Measurements from ENCODE around the gene KRT74.
"Not testable (repeated sequence)": the region's sequence is repeated elsewhere in the genome, so short reads cannot be mapped to it uniquely, and the experiment has no call there.

Gene KRT74

DNA sequence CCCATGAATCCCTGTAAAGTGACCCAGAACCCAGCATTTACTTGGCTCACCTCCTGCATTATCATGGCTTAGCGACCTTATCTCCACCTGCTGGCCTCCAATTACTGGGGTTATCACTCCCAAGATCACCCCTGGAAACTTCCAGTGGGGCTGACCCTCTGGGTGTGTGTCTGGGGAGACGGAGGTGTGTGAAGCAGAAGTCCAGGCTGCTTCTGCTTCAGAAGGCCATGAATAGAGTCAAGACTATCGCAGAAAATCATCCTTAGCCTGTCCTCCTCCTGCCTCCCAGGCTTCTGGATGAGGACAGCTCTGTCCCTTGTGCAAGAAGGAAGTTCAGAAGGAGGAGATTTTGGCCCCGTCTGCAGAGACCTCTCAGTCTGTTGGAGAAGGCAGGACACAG is 28.0 kb upstream of the KRT74 start:
- DNase-seq, result no peak

- no peak for DNase-seq
Observed at GRCh38 chr12:52600941-52601481, 27.4 kb upstream of the KRT74 start, which contains the start of gene KRT72. TSS of gene KRT72 (minus strand) at chr12:52601463. CDS start at chr12:52601452, 11 bp downstream.

GRCh38 chr12:52600475-52600874 is 26.8 kb upstream of the KRT74 start:
- DNase-seq, result no peak

- DNase-seq, result no peak
Observed at GRCh38 chr12:52600071-52600470, 26.4 kb upstream of the KRT74 start.

DNA sequence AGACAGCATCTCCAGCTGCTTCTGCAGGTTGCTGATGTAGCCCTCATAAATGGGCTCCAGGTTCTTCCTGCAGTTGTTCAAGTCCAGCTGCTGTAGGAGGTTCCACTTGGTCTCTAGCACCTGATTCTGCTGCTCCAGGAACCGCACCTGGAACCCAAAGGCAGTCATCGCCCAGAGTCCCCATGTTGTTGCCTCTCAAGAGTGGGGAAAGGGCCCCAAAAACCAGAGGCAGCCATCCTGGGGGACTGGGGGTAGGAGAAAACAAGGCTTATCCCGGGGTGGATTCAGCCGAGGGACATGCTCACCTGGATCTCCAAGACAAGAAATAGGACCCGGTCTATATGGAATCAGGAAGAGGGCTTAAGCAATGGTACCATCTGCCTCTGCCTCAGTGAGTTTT is 25.3 kb upstream of the KRT74 start:
- no peak for DNase-seq

GRCh38 chr12:52594237-52594636 is 20.6 kb upstream of the KRT74 start:
- not testable (repeated sequence) for DNase-seq

DNA sequence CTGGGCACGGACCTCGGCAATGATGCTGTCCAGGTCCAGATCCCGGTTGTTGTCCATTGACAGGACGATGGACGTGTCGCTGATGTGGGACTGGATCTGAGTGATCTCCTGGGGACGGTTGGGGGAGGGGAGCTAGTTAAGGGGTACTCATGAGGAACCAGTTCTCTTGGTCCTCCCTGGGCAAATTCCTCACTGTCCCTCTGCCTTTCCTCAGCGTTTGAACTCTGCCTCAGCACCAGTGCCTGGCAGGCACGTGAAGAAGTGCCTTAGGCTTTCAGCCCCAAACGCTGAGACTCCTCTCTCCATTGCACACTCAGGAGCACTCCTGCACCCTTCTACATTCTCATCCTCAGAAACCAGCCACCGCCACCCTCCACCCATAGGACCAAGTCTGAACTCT is 17.9 kb upstream of the KRT74 start:
- no peak for DNase-seq

GRCh38 chr12:52590021-52590420 is 16.4 kb upstream of the KRT74 start:
- no peak for DNase-seq

DNA sequence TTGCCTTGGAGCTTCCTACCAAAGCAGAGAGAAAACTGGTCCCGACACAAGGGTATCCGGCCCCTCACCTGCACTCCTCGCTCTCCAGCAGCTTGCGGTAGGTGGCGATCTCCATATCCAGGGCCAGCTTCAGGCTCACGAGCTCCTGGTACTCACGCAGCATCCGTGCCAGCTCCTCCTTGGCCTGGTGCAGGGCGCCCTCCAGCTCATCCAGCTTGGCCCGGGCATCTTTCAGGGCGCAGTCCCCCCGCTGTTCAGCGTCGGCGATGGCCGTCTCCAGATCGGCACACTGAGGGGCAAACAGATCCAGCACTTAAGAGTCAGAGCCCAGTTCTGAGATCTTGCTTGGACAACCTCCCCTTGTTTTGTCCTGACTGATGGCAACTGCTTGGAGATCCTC is 13.9 kb upstream of the KRT74 start:
- no peak for DNase-seq

- peak; percentile 67 for DNase-seq
Observed at GRCh38 chr12:52585946-52586345, 12.3 kb upstream of the KRT74 start.

DNA sequence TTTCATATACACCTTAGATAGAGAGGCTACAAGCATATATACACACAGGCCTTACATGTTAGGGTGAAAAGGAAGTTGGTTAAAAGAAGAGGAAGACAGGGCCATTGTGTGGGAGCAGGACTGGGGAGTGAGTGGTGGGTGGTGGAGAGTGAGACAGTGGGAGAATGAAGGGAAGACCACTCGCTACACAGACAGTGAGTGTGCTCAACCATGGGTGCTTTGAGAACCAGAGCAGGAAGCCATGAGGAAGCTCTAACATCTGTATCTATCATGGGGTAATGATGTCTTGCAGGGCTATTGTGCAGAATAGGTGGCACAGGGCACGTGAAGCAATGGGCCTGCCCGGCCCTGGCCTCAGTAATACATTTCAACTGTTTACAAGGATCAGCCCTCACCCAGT is 11.4 kb upstream of the KRT74 start:
- no peak for DNase-seq

GRCh38 chr12:52584156-52584682 is 10.6 kb upstream of the KRT74 start:
- no peak for DNase-seq

DNA sequence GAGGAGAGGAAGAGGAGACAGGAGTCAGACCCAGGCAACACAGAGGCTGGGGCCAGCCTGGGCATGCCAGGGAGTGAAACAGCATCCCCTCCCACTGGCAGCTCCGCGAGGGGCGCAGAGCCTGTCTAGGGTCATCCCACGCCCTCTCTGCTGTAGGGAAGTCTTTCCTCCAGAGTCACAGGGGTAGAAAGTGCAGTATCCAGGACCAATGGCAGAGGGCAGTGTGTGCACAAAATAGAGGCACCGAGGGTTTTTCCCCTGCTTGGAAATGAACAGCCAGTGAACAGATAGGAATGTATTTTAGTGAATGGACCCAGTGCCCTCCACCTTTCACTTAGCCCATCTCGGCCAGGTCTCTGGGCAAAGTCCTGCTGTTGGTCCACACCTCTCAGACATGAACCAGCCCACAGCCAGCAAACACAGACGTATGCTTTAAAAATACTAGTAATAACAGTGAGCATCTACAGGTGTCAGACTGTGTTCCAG is 9.4 kb upstream of the KRT74 start:
- peak; percentile 72 for DNase-seq

DNA sequence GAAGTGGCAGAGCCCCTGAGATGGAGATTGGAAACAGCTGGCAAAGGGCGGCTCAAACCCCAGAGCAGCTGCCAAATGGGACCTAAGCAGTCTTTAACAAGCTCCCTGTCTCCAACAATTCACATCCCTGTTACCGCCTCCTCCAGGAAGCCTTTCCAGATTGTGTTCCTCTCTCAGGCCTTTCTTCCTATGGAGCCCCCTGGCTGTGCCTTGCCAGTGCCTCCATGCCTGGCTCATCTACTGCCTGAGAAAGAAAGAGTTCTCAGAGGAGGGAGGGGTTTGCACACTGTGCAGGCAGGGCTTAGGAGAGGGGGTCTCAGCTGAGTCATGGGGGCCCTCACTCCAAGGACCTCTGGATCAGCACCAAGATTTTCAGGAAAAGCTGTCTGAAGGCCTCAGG is 8.8 kb upstream of the KRT74 start:
- no peak for DNase-seq

GRCh38 chr12:52581481-52581880 is 7.8 kb upstream of the KRT74 start:
- no peak for DNase-seq

GRCh38 chr12:52581066-52581465 is 7.4 kb upstream of the KRT74 start:
- DNase-seq, result no peak

GRCh38 chr12:52580496-52580895 is 6.9 kb upstream of the KRT74 start:
- no peak for DNase-seq

GRCh38 chr12:52579468-52580465 is 6.1 kb upstream of the KRT74 start:
- DNase-seq, result no peak

DNA sequence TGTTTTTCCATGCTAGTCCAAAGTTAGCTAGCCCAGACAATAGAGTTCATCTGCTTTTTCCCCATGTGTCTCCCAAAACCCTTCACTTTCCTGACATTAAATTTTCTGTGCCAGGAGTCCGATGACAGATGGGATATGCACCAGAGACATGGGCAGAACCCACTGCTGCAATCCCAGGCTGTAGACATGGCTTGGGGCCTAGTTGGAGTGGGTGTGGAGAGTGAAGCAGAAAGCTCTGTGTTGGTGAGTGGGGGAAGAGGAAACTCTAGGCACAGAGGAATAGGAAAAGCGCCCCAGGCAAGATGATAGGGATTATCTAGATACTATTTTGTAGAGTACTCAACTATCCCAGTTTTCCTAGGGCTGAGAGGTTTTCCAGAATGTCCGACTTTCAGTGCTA is 4.8 kb upstream of the KRT74 start:
- DNase-seq, result no peak

- DNase-seq, result no peak
Observed at GRCh38 chr12:52577316-52577715, 3.7 kb upstream of the KRT74 start.

- no peak for DNase-seq
Observed at GRCh38 chr12:52575948-52576347, 2.3 kb upstream of the KRT74 start.

- no peak for DNase-seq
Observed at GRCh38 chr12:52575256-52575655, 1.6 kb upstream of the KRT74 start.

DNA sequence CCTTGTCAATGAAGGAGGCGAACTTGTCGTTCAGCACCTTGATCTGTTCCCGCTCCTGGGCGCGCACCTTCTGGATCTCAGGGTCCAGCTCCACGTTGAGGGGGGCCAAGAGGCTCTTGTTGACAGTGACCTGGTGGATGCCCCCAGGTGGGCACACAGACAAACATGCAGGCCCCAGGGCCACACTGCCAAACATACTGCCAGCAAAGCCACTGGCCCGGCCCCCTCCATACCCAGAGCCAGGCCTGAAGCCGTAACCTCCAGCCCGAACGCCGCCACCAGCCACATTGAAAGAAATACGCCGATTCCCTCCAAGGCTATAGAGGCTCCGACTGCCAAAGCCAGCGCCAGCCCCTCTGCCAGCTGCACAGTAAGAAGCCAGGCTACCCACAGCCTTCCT is 337 bp downstream of the KRT74 start:
- DNase-seq, result no peak

DNA sequence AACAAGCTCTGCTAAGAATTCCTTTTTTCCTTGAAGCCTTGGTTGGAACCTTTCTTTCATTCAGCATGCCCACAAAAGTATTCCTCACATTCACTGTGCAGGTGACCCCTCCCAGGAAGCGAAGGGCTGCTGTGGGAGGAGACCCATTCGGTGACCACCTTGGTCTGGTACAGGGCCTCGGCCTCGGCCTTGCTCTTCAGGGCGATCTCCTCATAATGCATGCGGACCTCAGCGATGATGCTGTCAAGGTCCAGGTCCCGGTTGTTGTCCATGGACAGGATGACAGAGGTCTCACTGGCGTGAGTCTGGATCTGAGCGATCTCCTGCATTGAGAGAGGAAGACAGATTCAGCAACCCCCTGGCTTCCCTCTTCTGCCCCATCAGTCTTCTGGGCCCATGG is 3.1 kb downstream of the KRT74 start:
- DNase-seq, result no peak

All from CD4-positive, alpha-beta T cell treated with Interleukin-6 for 4 hours (primary cell).